CD4-positive, alpha-beta T cell treated with Interleukin-4 for 1 hour (primary cell): ENCODE data around the gene TOLLIP.
"Not testable (repeated sequence)": the region's sequence is repeated elsewhere in the genome, so short reads cannot be mapped to it uniquely, and the experiment has no call there.

Experiments
- DNase-seq, 2 donors: peaks; one replicate each; pipeline ENCODE4 v3.0.0-alpha.2; 2020 to 2022

TOLLIP gene

DNA sequence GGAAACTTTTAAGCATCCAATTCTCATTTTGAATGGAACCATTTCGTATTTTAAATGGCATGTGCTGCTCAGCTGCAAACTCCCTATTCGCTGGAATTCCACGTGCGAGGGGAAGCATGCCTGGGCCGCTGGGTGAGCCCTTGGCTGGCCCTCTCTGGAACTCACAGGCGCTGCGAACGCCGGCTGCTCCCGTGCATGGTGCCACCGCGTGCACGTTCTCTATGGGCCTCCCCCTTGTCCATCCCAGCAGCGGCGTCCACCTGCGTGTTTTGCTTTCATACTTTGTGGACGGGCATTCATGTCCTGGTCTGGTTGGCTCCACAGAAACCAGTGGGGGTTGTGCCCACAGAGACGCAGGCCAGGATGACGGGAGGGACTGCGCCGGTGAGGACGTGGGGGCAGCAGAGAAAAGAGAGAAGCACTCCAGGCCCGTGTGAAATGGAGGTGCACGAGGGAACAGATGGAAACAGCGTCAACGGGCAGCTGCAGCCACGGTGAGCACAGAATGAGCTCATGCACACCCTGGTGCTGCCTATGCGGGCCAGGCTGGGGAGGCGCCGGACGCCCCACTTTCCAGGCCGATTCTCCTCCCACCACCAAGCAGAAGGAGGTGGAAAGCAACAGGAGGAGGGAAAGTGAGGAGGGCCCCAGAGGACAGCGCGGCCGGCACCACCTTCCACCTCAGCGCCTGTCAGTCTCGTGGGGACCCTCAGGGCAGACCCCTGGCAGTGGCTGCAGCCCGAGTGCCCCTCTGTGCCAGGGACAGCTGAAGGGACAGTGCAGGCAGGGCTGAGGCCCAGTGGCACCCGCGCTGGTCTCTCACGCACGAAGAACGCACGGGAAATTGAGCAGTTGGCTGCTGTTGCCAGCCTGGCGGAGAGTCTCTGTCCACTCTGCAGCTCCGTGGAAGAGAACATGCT is 29.1 kb downstream of the TOLLIP start:
- DNase-seq: no peak

GRCh38 chr11:1279674-1280055 is 29.8 kb downstream of the TOLLIP start:
- no peak for DNase-seq

- no peak for DNase-seq
Observed at GRCh38 chr11:1278766-1279673, 30.4 kb downstream of the TOLLIP start.

DNA sequence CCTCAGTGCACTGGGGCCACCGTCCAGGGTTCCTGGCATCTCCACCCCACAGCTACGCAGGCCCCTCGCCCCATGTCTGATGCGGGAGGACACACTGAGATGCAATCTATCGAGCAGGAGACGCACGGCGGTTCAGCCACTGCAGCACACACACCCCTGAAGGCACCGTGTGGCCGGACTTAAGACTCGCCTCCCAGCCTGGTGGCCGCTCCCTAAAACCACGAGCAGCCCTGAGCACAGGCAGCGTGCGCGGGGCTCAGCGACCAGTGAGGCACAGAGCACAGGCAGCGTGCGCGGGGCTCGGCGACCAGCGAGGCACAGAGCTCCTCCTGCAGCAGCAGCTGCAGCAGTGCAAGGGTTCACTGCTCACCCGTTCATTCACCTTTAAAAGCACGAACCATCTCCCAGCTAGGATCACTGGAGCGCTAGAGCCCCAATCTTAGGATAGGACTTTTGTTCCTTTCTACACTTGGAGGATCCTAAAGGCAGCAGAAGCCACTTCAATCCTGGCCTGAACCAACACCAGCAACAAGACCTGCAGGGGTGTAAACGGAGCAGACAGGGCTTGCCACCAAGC is 31.4 kb downstream of the TOLLIP start:
- no peak for DNase-seq

- no peak for DNase-seq
Observed at GRCh38 chr11:1276866-1277615, 32.4 kb downstream of the TOLLIP start.

- no peak for DNase-seq
Observed at GRCh38 chr11:1276041-1276790, 33.2 kb downstream of the TOLLIP start.

GRCh38 chr11:1275021-1275420 is 34.4 kb downstream of the TOLLIP start:
- DNase-seq: no peak

DNA sequence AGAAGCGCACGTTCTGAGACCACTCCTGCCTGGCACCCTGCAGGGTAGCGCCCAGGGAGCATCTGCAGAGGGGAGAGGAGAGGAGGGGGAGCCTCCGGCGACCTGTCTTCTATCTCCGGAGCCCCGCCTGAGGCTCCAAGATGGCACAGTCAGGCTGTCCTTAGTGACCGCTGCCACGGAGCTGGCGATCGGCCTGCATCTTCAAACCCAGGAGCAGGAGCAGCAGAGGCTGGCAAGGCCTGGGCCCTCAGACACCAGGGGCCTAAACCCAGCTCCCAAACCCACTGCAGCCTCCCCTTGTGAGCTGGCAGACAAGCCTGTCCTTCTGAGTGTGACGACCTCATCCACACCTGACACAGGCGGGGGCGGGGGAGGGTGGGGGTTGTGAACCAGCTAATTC is 34.9 kb downstream of the TOLLIP start:
- DNase-seq: no peak

DNA sequence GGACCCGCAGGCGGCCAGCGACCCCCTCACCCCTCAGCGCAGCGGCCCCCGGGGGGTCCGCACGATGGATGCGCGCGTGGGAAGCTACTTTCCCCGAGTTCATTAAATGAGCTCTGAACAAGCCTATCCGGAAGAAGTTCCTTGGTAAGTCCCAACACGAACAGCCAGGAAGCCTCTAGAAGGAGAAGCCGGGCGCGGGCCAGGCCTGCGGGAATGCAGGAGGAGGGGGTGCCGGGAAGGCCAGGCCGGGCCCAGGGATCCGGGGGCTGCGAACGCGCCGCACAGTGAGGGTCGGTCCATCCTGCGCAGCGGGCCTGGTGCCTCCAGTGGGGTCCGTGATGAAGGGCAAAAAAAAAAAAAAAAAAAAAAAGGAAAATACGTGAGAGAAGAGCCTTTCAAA is 36.9 kb downstream of the TOLLIP start:
- DNase-seq: no peak

DNA sequence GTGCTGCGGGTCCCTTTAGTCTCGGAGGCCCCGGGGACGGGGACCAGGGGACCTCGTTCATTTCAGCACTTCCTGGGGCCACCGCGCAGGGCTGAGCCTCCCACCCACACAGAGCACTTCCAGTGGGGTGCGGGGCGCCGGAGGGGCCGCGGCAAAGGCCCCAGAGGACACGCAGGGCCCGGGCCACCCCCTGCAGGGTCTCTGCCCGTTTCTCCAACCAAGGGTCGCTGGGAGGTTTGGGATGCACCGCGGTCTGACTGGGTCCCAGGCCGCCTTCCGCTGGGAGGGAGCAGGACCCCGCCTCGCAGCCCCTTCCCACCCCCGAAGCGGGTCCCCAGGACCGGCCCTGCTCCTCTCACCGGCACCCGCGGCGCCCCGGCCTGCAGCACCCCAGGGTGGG is 37.5 kb downstream of the TOLLIP start:
- DNase-seq: no peak

DNA sequence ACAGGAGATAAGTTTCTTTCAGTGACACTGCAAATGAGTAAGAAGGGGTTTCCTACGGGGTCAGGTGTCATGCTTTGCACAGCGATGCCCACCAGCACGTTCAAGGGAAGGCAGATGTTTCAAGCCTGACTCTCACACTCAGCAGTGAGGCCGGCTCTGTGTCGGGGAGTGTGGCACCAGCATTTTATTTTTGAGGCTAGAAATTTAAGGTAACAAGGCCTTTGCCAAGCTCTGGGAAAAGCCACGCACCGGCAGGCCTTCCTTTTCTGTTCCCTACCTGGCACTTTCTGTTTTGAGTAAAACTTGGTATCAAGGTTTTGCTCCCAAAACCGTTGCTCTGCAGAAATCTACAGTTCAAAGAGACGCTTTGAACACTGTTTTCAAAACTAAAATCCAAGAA is 38.0 kb downstream of the TOLLIP start:
- no peak for DNase-seq

DNA sequence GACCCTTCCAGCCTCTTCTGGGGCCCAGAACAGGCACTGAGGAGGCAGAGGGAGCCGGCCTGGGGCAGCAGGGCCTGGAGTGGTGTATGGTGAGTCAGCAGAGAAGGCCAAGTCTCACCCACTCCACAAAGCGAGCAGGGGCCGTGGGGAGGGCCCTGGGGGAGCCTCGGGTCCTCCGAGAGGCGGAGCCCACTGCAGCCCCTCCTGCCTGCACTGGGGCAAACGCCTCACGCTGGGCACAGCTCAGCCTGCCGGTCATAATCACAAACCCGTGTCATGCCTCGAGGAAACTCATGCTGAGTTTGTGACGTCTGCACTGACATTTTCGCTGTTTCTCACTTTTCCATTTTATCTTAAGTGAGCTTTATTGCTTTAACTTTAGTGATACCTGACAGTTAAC is 38.4 kb downstream of the TOLLIP start:
- no peak for DNase-seq

DNA sequence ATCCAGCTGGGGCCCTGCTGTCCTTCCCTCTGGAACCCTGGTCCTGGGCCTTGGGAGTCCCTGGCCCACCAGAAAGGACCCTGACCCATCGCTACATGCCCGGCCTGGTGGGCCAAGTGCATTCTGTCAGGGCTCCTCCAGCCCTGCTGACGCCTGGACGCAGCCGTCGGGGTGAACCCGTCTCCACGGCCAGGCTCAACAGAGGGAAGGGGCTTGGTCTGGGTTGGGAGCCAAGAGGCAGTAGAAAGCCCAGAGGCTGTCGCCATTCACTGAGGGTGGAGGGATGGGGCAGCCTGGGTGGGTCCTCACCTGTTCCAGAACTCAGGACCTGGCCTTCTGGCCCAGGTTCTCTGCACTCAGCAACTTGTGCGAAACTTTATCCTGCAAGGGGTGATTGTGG is 39.0 kb downstream of the TOLLIP start:
- no peak for DNase-seq

GRCh38 chr11:1269957-1270356 is 39.5 kb downstream of the TOLLIP start:
- no peak for DNase-seq

- no peak for DNase-seq
Observed at GRCh38 chr11:1267441-1268100, 41.9 kb downstream of the TOLLIP start.

GRCh38 chr11:1266976-1267375 is 42.5 kb downstream of the TOLLIP start:
- DNase-seq: not testable (repeated sequence)

DNA sequence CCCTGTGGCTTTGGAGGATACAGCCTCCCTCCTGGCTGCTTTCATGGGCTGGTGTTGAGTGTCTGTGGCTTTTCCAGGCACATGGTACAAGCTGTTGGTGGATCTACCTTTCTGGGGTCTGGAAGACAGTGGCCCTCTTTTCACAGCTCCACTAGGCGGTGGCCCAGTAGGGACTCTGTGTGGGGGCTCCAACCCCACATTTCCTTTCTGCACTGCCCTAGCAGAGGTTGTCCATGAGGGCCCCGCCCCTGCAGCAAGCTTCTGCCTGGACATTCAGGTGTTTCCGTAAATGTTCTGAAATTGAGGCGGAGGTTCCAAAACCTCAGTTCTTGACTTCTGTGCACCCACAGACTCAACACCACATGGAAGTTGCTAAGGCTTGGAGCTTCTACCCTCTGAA is 44.0 kb downstream of the TOLLIP start:
- DNase-seq: not testable (repeated sequence)

GRCh38 chr11:1264444-1264843 is 45.0 kb downstream of the TOLLIP start:
- DNase-seq: peak; percentile 59 to 74

- DNase-seq: peak in 1 of 2 donors; percentile 31
Observed at GRCh38 chr11:1263010-1263409, 46.4 kb downstream of the TOLLIP start.

DNA sequence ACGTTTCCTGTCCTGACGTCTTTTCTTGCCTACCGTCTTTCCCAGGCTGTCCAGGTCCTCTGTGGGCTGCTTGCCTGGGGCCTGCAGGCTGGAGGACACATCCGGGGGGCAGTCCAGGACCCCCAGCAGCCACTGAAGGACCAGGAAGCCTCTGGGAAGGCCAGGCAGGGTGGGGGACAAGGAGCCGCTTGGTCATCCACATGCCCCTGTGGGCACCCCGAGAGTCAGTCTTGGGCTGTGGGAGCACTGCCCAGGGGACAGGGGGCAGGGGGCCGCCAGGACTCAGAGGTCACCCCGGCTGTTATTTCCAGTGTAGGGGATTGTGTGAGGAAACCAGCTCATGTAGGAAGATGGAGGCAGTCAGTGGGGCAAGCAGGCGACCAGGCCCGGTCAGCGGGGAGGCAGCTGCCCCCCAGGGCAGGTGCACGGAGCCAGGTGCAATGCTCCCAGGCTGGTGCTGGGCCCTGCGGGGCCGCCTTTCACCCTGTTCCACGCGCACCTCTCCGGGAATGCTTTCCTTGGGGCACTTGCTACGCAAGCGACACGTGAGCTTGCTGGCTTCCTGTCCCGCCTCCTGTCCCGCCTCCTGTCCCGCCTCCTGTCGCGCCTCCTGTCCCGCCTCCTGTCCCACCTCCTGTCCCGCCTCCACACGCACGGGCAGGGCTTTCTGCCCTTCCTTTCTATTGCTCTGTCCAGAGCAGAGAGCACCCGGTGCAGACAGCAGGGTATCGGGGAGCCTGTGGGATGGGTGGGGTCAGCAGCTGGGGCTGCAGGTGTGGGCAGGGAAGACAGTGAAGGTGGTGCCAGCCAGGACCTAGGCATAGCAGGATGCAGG is 47.0 kb downstream of the TOLLIP start:
- DNase-seq: peak; percentile 90 to 91
